GM21360 (cell line): ENCODE data around the gene SMG7.
A peak's percentile ranks its signal among the peaks of the same experiment; 100 is the strongest.
"Not testable (repeated sequence)": the region's sequence is repeated elsewhere in the genome, so short reads cannot be mapped to it uniquely, and the experiment has no call there.

Experiments
- ATAC-seq: cut with Tn5 transposase; IDR thresholded peaks from one replicate; pipeline ENCODE4 v1.9.1; 2021; ENCODE audit warnings: mild to moderate bottlenecking, moderate library complexity; ENCODE audit not compliant: unreplicated experiment

Gene SMG7, protein sequence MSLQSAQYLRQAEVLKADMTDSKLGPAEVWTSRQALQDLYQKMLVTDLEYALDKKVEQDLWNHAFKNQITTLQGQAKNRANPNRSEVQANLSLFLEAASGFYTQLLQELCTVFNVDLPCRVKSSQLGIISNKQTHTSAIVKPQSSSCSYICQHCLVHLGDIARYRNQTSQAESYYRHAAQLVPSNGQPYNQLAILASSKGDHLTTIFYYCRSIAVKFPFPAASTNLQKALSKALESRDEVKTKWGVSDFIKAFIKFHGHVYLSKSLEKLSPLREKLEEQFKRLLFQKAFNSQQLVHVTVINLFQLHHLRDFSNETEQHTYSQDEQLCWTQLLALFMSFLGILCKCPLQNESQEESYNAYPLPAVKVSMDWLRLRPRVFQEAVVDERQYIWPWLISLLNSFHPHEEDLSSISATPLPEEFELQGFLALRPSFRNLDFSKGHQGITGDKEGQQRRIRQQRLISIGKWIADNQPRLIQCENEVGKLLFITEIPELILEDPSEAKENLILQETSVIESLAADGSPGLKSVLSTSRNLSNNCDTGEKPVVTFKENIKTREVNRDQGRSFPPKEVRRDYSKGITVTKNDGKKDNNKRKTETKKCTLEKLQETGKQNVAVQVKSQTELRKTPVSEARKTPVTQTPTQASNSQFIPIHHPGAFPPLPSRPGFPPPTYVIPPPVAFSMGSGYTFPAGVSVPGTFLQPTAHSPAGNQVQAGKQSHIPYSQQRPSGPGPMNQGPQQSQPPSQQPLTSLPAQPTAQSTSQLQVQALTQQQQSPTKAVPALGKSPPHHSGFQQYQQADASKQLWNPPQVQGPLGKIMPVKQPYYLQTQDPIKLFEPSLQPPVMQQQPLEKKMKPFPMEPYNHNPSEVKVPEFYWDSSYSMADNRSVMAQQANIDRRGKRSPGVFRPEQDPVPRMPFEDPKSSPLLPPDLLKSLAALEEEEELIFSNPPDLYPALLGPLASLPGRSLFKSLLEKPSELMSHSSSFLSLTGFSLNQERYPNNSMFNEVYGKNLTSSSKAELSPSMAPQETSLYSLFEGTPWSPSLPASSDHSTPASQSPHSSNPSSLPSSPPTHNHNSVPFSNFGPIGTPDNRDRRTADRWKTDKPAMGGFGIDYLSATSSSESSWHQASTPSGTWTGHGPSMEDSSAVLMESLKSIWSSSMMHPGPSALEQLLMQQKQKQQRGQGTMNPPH

DNA sequence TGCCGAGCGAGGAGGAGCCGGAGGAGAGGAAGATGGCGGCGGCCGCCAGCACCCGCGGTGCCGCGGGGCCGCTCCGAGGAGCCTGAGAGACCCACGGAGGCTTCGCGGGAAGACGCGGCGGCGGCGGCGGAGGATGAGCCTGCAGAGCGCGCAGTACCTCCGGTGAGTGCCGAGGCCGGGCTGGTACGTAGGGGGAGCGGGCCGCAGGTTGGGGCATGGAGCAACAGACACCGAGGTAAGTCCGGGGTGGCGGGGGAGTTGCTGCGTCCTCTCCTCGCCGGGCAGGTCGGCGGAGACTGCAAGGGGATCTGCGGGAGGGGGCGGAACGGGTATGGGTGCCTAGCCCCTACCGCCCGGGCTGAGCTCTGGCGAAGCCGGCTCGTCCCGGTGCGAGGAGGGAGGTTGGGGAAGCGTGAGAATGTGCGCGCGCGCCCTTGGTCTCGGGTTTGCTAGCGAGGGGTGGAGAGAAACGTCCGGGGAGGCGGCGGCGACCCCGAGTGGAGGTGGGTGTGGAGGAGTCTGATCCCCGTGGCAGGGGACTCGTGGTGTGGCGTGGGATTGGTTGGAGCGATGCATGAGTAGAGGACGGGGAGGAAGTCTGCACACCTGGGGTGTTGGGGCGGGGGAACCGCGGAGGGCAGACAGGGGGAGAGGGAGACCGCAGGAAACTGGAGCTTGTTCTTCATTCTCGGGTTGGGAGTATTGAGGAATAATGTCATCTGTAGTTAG, at the start of gene SMG7:
TSS of gene SMG7 (plus strand) at position 12 of the 729 bp plus-strand sequence. CDS start at position 134, 122 bp downstream.
- peak; percentile 10 for ATAC-seq

DNA sequence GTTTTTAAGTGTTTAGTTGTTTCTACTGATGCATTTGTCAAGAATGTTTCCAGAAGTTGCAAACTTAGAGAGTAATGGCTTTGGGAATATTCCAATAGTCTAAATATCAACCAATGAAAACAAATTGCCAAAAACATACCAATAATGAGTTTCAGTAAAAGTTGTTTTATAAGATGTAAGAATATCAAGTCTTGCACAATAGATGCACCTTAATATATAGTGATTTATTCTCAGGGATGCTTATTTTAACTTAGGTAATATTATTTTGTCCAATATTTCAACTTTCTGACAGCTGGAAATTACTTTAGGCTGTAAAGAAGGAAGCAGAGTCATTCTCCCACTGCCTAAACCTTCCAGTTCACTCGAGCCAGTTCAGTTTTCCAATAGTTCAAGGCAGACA, 48.8 kb upstream of the SMG7 start:
- no peak for ATAC-seq

DNA sequence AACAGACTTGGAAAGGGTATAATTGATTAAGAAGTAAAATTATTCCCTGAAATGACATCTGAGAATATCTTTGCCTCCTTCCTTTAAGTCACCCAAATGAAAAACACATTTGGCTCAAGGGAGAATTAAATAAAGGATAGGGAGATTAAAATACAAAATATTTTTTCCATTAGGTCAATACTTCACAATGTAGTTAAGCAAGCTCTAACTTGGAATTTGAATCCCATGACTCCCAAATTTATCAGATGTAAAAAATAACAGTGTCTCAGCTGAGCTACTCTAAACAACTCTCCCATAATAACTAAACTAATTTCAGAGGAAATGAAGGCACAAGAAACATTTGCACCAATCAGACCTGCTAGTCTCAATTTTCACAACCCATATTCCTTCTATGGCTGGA, 47.6 kb upstream of the SMG7 start:
- no peak for ATAC-seq

DNA sequence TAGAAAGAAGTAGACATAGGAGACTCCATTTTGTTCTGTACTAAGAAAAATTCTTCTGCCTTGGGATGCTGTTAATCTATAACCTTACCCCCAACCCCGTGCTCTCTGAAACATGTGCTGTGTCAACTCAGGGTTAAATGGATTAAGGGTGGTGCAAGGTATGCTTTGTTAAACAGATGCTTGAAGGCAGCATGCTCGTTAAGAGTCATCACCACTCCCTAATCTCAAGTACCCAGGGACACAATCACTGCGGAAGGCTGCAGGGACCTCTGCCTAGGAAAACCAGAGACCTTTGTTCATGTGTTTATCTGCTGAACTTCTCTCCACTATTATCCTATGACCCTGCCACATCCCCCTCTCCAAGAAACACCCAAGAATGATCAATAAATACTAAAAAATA, 44.7 kb upstream of the SMG7 start:
- ATAC-seq: not testable (repeated sequence)

DNA sequence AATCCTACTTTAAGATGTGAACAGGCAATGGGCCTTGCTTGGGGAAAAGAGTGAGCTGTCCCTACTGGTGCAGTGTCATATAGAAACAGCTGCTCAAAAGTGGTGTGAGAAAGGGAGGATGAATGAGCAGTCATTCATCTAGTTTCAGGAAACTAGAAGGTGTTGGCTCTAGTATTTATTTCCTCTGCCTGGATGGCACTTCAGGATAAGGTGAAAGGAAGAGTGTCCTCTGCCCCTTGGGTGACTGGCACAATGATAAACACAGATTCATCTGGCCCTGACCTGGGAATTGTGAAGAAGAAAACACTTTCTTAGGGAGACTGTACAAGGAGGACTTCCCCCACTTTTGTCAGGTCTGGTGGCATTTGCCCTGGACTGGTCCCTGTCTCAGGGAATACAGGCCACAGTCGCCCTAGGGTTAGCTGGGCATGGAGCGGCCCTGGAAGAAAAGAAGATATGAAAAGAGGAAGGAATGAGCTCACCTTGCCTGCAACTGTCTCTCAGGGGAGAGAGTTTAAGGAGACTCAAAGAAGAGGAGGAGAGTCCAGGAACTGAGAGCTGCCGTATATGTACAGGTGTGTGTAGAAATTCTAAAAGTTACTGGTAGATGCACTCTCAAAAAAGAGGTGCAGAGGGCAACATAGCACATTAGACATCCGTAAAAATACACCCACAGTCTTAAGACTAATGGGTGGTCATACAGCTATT, 40.3 kb upstream of the SMG7 start:
- ATAC-seq: no peak

DNA sequence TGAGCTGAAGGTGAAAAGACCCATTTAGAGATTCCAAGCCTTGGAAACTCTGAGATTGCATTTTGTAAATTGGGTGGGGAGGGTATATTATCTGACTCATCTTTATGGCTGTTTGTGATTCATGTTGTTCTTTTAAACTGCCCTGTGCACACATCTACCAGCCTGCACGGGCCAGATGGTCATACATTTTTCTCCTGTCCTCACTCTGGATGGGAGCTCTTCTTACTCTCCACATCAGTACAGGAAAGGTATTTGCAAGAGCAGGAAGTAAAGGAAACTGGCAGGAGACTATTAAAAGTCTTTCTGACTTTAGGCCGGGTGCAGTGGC, 39.8 kb upstream of the SMG7 start:
- ATAC-seq: no peak

DNA sequence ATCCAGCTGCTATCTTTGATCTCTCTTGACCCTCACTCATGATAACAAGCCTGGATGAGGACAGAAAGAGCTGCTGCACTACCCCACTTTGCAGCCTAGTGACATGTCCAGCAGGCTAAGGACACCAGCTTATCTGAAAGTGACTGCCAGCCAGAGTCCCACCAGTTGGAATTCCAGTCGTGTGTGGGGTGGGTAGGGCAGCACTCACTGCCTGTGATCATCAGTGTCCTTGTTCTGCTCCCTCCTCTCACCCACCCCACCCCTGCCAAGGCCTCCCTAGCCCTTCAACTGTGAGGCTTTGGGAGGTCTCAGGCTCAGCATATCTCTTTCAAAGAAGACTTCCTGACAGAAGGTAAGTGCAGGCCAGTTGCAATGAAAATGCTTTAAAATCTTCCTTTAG, 38.6 kb upstream of the SMG7 start:
- no peak for ATAC-seq

DNA sequence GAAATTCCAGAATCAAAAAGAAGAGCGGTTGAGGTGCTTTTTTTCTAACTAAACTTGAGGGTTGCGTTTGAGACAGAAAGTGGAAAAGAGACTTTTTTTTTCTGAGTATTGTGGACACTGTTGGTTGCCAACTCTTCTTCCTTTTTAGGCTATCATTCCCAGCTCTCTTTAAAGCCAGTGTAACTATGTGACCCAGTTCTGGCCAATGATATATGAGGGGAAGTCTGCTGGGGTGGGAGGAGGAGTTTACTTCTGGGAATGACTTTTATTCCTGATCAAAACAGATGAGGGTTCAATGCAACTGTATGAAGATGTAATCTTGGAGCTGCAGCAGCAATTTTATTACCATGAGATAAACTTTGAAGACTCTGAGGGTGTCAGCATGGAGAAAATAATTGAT, 36.8 kb upstream of the SMG7 start:
- ATAC-seq: no peak

DNA sequence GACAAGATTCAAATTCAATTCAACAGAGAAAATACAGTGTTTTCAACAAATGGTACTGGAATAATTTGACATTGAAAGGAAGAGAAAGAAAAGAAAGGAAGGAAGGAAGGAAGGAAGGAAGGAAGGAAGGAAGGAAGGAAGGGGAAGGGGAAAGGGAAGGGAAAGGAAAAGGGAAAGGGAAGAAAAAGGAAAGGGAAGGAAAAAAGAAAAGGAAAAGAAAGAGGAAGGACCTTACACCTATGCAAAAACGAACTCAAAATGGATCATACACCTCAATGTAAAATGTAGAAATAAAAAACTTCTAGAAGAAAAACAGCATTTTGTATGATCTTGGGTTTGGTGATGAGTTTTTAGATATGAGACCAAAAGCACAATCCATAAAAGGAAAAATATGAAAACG, 34.2 kb upstream of the SMG7 start:
- no peak for ATAC-seq

DNA sequence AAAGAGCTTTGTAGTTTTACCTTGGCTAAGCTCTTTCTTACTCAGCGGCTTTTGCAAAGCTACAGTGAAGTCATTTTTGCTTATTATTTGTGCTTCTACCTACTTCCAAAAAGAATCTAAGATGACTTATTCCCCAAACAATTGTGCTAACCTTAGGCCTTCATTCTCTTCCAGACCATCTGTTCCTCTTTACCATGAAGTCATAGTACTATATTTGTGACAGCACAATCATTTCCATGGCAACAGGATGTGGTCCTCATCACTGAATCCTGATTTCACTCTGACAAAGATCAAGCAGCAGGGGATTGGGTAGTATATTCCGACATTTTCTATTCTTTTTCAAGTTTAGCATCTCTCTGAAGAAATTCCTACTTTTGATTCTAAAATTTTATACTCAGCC, 29.3 kb upstream of the SMG7 start:
- no peak for ATAC-seq

DNA sequence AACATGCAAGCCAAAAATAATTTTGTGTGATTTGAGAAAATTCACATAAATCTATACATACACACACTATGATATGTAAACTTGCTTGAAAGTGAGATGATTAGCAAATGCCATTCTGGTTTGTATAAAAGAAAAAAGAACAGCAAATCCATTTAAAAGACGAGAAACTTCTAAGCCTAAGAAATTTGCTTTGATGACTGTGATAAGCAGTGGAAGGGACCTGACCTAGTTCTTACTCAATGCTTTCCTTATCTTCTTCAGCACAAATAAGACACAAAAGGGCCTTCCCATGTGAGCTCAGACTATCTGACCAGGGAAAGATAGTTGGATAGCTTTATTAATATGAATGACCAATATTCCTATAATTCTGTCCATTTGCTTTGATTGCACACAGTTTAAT, 28.8 kb upstream of the SMG7 start:
- no peak for ATAC-seq

DNA sequence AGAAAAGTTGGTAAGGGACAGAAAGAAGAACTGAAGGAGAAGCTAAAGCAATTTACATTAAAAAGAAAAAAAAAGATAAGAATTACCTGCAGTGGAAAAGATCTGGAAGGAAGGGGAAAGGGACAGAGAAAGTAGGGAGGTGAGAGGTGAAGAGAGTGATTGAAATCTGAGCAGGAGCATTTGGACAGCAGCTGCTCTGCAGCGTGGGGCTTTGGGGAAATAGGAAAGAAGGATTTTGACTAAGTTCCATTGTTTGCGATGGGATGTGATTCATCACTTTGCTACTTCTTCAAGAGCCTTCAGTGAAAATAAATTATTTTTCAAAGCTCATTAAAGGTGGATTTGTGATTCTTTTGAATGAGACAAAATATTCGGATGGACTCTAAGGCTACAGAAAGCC, 28.1 kb upstream of the SMG7 start:
- ATAC-seq: no peak

DNA sequence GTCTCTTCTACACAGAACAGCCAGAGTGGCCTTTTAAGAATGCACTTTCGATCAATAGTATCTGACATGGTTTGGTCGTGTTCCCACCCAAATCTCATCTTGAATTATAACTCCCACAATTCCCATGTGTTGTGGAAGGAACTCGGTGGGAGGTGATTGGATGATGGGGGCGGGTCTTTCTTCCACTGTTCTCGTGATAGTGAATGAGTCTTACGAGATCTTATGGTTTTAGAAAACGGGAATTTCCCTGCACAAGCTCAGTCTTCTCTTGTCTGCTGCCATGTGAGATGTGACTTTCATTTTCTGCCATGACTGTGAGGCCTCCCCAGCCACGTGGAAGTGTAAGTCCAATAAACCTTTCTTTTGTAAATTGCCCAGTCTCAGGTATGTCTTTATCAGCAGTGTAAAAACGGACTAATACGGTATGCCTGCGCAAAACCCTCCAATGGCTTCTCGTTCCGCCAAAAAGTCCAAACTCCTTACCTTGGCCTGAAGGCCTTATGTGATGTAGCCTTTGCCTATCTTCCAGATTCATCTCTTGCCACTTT, 23.0 kb upstream of the SMG7 start:
- no peak for ATAC-seq

DNA sequence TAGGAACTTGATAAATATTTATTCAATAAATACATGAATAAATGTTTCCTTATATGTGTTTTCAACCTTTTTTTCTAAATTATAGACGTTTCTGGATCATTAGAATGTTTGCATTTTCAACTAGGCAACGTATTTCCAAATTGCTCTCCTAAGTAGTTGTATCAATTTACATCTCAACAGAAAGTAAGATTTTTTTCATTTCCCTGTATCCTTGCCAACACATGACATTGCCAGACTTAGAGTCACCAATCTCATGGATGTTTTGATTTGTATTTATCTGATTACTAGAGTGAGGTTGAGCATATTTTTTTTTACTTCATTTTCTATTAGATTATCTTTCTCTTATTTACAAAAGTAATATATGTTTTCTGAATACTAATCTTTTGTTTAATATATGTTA, 22.2 kb upstream of the SMG7 start:
- no peak for ATAC-seq

DNA sequence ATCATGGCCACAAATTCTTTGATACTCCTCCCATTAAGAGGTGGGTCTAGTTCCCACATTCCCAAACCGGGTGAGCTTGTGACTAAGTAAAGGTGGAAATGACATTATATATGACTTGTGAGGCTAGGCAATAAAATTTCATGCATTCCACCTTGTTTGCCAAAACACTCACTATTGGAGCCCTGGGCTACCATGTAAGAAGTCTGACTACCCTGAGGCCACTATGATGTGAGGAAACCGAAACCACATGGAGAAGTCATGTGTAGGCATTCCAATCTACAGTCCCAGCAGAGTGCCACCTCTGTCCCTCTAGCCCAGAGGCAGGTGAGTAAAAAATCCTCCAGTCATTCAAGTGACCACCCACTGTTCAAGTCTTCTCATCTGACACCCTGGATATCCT, 17.9 kb upstream of the SMG7 start:
- no peak for ATAC-seq

DNA sequence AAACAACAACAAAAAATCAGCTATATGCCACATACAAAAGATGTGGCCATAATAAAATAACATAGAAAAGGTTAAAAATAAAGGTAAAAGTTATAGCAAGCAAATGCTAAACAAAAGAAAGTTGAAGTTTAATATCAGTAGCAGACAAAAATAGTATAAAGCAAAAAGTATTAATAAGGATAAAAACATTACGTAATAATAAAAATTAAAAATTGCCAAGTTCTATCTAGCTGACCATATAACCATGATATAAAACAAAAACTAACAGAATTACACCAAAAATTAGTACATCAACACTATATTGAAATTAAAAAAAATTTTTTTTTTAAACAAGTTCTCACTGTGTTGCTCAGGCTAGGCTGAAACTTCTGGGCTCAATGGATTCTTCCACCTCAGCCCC, 15.5 kb upstream of the SMG7 start:
- no peak for ATAC-seq

DNA sequence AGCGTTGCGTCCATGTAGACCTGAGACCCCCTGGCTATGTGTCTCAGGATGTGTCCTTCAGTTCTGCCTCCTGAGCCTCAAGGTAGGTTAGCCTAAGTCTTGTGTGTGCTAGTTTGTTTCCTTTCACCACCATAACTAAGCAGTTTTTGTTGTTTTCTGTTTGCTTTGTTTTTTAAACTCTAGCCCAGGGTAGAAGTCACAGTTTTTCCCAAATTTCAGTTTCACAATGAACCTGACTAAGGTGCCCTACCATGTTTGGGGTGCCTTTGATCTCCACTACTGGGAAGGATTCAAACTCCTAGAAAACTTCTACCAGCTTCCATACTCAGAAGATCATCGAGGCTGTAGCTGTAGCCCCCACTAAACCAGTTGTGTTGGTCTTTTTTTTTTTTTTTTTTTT, 14.8 kb upstream of the SMG7 start:
- no peak for ATAC-seq

DNA sequence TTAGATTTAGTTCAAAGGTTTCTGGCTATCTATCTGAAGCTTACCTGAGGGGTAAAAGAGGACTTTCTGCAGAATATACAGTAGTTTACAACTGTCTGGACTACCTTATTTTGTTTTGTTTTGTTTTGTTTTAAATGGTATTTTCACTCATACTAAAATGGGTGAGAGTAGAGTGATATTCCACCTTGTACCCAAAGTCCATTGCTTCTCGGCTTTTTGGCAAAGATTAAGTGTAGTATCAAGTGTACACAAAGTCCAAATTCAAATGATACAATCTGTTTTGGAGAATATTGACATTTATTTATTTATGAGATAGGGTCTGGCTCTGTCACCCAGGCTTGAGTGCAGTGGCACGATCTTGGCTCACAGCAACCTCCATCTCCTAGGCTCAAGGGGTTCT, 11.7 kb upstream of the SMG7 start:
- no peak for ATAC-seq

DNA sequence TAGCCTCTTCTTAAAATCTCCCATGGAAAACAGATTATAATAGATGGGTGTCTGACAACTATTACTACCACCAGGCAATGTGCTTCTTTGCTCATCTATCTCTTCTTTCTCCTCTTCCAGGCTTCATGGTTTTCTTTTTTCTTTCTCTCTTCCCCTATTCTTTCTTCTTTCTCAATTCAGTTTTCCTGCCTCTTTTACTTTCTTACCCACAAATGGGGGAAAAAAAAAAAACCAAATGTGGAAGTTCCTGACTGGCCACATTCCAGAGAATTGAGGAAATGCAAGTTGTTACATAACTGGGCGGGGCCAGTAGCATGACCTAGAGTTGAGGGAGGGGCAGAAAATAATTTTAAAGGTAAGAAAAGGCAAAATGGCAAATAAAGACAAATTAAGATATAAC, 10.9 kb upstream of the SMG7 start:
- no peak for ATAC-seq

DNA sequence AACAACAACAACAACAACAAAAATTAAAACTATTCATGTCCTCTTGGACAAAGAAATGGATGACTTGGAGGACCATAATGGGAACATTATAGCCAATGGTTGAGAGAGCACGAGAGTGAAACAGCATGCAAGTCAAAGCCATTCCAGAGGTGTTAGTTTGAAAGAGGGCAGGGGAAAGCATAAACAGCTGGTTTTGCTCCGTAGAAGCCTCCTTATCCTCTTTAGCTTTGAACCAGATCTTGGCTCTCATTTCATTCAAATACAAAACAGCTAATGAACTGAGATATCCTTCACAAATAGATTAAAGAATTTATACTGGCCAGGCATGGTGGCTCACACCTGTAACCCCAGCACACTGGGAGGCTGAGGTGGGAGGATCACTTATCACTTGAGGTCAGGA, 8.7 kb upstream of the SMG7 start:
- no peak for ATAC-seq
